HAP-1 (cell line): ENCODE measurements around the gene ZNF280C.

Source experiments
- DNase-seq, 2 experiments: peaks; one replicate each; pipeline ENCODE4 v3.0.0-alpha.2; 2016 to 2020; ENCODE audit warnings: low spot score in 2 of 2
- H3K27me3 ChIP-seq: fragments of 250-450 bp; sonication (Bioruptor Pico); 2 replicates; pipeline ENCODE4 v1.5.1; 2020; ENCODE audit warnings: low read depth, mild to moderate bottlenecking, moderate library complexity
- H3K36me3 ChIP-seq: fragments of 250-450 bp; sonication (Bioruptor Pico); replicated peaks from 2 replicates; pipeline ENCODE4 v1.5.1; 2020; ENCODE audit warnings: mild to moderate bottlenecking
- H3K4me1 ChIP-seq: fragments of 250-450 bp; sonication (Bioruptor Pico); 2 replicates; pipeline ENCODE4 v1.5.1; 2020; ENCODE audit warnings: mild to moderate bottlenecking
- H3K4me3 ChIP-seq: fragments of 250-450 bp; sonication (Bioruptor Pico); 2 replicates; pipeline ENCODE4 v1.5.1; 2020; ENCODE audit warnings: mild to moderate bottlenecking, moderate library complexity
- H3K9me3 ChIP-seq: fragments of 250-450 bp; sonication (Bioruptor Pico); 2 replicates; pipeline ENCODE4 v1.5.1; 2020; ENCODE audit warnings: mild to moderate bottlenecking, moderate library complexity
- in situ Hi-C: fragments of 300-500 bp; cut with MboI; formaldehyde crosslinking; loops from 3 replicates; pipeline ENCODE4 v1.14.3; 2020; ENCODE audit warnings: low sequenced_read_pairs, inconsistent platforms, mixed read lengths

The ZNF280C gene

GRCh38 chrX:130167040-130167439 lies 101.7 kb downstream of the ZNF280C start:
- H3K4me1 ChIP-seq, result peaks cover 30% of the 10 kb centered on the region
- H3K9me3 ChIP-seq, result no peaks in the 10 kb centered on the region
- DNase-seq, result peak in 1 of 2 experiments; percentile 1
- no peaks in the 10 kb centered on the region for H3K27me3 ChIP-seq
- peaks cover 3% of the 10 kb centered on the region; the same call in 1 of the 2 replicates for H3K36me3 ChIP-seq
- in situ Hi-C loops, result no loop called here
- peak overlapping the region; percentile 83 for H3K4me3 ChIP-seq

- Histone ChIP-seq H3K36me3 (peaks cover 3% of the 10 kb centered on the region; the same call in 1 of the 2 replicates), H3K27me3 (no peaks in the 10 kb centered on the region), H3K9me3 (no peaks in the 10 kb centered on the region), H3K4me1 (peaks cover 28% of the 10 kb centered on the region), H3K4me3 (peak overlapping the region; percentile 83)
- peak in 1 of 2 experiments; percentile 2 for DNase-seq
- in situ Hi-C loops, result no loop called here
These were observed 102.3 kb downstream of the ZNF280C start for GRCh38 chrX:130166503-130166777.

GRCh38 chrX:130165703-130166502 lies 102.8 kb downstream of the ZNF280C start, which contains the start of gene AIFM1:
Gene AIFM1, minus strand, starts transcription at chrX:130165841. Its CDS starts 185 bp downstream, at chrX:130165656.
- in situ Hi-C loops, result no loop called here

GRCh38 chrX:130165181-130165702 lies 103.5 kb downstream of the ZNF280C start:
- Histone ChIP-seq H3K4me1 (peaks cover 23% of the 10 kb centered on the region), H3K9me3 (no peaks in the 10 kb centered on the region), H3K36me3 (peaks cover 3% of the 10 kb centered on the region; the same call in 1 of the 2 replicates), H3K27me3 (no peaks in the 10 kb centered on the region), H3K4me3 (peak overlapping the region; percentile 83)
- in situ Hi-C loops, result no loop called here
- DNase-seq, result peak in 1 of 2 experiments; percentile 33

More at GRCh38 chrX:130165703-130166502, 102.8 kb downstream of the ZNF280C start, which contains the start of gene AIFM1:
- Histone ChIP-seq H3K4me1 (peaks cover 28% of the 10 kb centered on the region), H3K36me3 (peaks cover 3% of the 10 kb centered on the region; the same call in 1 of the 2 replicates), H3K27me3 (no peaks in the 10 kb centered on the region), H3K4me3 (peak within 1 kb of the TSS; percentile 83), H3K9me3 (no peaks in the 10 kb centered on the region)
- peak; percentile 97 to 98 for DNase-seq

- H3K36me3 ChIP-seq, result peaks cover 3% of the 10 kb centered on the region; the same call in 1 of the 2 replicates
- H3K4me3 ChIP-seq, result no peak overlapping the region
- no peaks in the 10 kb centered on the region for H3K9me3 ChIP-seq
- H3K27me3 ChIP-seq, result no peaks in the 10 kb centered on the region
- in situ Hi-C loops, result no loop called here
- DNase-seq, result no peak
- H3K4me1 ChIP-seq, result peaks cover 22% of the 10 kb centered on the region
These were observed 105.3 kb downstream of the ZNF280C start for GRCh38 chrX:130163398-130163797.

GRCh38 chrX:130162094-130162735 lies 106.5 kb downstream of the ZNF280C start:
- H3K4me3 ChIP-seq, result no peak overlapping the region
- in situ Hi-C loops, result no loop called here

GRCh38 chrX:130159776-130160175 lies 108.9 kb downstream of the ZNF280C start:
- H3K36me3 ChIP-seq, result peaks cover 24% of the 10 kb centered on the region

More at GRCh38 chrX:130162094-130162735, 106.5 kb downstream of the ZNF280C start:
- Histone ChIP-seq H3K9me3 (no peaks in the 10 kb centered on the region), H3K36me3 (peaks cover 3% of the 10 kb centered on the region; the same call in 1 of the 2 replicates), H3K4me1 (peaks cover 22% of the 10 kb centered on the region), H3K27me3 (no peaks in the 10 kb centered on the region)
- no peak for DNase-seq

GRCh38 chrX:130158311-130158710 lies 110.4 kb downstream of the ZNF280C start:
- Histone ChIP-seq H3K9me3 (no peaks in the 10 kb centered on the region), H3K4me1 (peaks cover 1% of the 10 kb centered on the region), H3K36me3 (peaks cover 26% of the 10 kb centered on the region), H3K27me3 (no peaks in the 10 kb centered on the region), H3K4me3 (no peak overlapping the region)
- in situ Hi-C loops, result no loop called here
- DNase-seq, result no peak

More at GRCh38 chrX:130159776-130160175, 108.9 kb downstream of the ZNF280C start:
- H3K27me3 ChIP-seq, result no peaks in the 10 kb centered on the region
- H3K4me3 ChIP-seq, result no peak overlapping the region
- in situ Hi-C loops, result no loop called here
- H3K9me3 ChIP-seq, result no peaks in the 10 kb centered on the region
- no peak for DNase-seq
- peaks cover 13% of the 10 kb centered on the region for H3K4me1 ChIP-seq

- DNase-seq, result no peak
- no peaks in the 10 kb centered on the region for H3K27me3 ChIP-seq
- in situ Hi-C loops, result no loop called here
- no peaks in the 10 kb centered on the region for H3K9me3 ChIP-seq
- no peak overlapping the region for H3K4me3 ChIP-seq
- no peaks in the 10 kb centered on the region for H3K4me1 ChIP-seq
- peaks cover 26% of the 10 kb centered on the region for H3K36me3 ChIP-seq
These were observed 113.1 kb downstream of the ZNF280C start for GRCh38 chrX:130155564-130155963.
